Endothelial cell of umbilical vein (primary cell): ENCODE measurements around the gene NEO1.

Experiments
- FOS ChIP-seq: IDR thresholded peaks from 2 replicates; pipeline ENCODE4 v1.6.1; 2011; ENCODE audit warnings: mild to moderate bottlenecking, low read length, moderate library complexity, borderline replicate concordance; ENCODE audit not compliant: insufficient read depth
- TF ChIP-seq, protein P1 (sequence below), 2 donors: IDR thresholded peaks; 1 replicate in 1 of 2; 2 replicates in 1 of 2; pipeline ENCODE4 v1.5.1; 2011; ENCODE audit warnings: low read length in 2 of 2, mild to moderate bottlenecking in 2 of 2, moderate library complexity in 2 of 2, control low read depth in 1 of 2, inconsistent platforms in 1 of 2, low read depth in 1 of 2; ENCODE audit not compliant: insufficient read depth in 1 of 2; ENCODE audit errors: extremely low read depth in 1 of 2

DNA sequence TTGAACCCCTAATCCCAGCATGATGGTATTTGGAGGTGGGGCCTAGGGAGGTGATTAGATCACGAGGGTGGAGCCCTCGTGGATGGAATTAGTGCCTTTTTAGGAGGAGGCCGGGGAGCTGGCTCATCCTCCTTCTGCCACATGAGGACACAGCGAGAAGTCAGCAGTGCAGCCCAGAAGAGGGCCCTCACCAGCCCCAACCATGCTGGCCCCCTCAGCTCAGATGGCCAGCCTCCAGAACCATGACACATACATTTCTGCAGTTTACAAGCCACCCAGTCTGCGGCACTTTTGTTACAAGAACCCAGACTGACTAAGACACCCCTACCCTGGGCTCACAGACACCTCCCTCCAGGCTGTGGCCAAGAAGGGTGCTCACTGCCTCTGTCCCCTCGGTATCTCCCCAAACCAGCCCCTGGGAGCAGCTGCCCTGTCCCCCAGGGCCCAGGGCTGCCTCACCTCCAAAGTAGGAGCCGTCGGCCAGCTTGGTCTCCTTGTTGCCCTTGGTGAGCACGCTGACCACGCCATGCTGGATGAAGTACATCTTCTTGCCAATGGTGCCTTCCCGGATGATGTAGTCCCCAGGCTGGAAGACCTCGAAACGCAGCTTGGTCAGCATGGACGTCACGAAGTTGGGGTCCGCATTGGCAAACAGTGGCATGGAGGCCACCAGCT is 272.4 kb downstream of the NEO1 start:
- TF ChIP-seq FOS = no peak
- TF ChIP-seq, protein P1, sequence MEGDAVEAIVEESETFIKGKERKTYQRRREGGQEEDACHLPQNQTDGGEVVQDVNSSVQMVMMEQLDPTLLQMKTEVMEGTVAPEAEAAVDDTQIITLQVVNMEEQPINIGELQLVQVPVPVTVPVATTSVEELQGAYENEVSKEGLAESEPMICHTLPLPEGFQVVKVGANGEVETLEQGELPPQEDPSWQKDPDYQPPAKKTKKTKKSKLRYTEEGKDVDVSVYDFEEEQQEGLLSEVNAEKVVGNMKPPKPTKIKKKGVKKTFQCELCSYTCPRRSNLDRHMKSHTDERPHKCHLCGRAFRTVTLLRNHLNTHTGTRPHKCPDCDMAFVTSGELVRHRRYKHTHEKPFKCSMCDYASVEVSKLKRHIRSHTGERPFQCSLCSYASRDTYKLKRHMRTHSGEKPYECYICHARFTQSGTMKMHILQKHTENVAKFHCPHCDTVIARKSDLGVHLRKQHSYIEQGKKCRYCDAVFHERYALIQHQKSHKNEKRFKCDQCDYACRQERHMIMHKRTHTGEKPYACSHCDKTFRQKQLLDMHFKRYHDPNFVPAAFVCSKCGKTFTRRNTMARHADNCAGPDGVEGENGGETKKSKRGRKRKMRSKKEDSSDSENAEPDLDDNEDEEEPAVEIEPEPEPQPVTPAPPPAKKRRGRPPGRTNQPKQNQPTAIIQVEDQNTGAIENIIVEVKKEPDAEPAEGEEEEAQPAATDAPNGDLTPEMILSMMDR (IDR thresholded peaks at IDR 0.05; ENCODE audit: extremely low read depth in 1 of 2, insufficient read depth in 1 of 2, low read depth in 1 of 2, low read length in 2 of 2) = no peak
